Upper lobe of right lung (tissue), 1 donor: ENCODE results near the gene PXDN. TPM values are rescaled to one million over a fixed set of nuclear protein-coding genes. Genes with fewer than 3 reads are reported as not detected.

Source experiments
- ATAC-seq: fragments of 200-7000 bp; cut with Tn5 transposase; one replicate; pipeline ENCODE4 v1.9.1; 2020; ENCODE audit warnings: mild to moderate bottlenecking, moderate library complexity
- DNase-seq: peaks from one replicate; pipeline ENCODE4 v3.0.0-alpha.2; 2020
- H3K27ac ChIP-seq: fragments of 200-600 bp; one replicate; pipeline ENCODE4 v1.8.0; 2022
- H3K27me3 ChIP-seq: fragments of 200-600 bp; one replicate; pipeline ENCODE4 v1.8.0; 2022; ENCODE audit warnings: mild to moderate bottlenecking
- H3K36me3 ChIP-seq: fragments of 200-600 bp; one replicate; pipeline ENCODE4 v1.8.0; 2022
- H3K4me1 ChIP-seq: fragments of 200-600 bp; one replicate; pipeline ENCODE4 v1.8.0; 2022
- H3K4me3 ChIP-seq: fragments of 200-600 bp; one replicate; pipeline ENCODE4 v1.8.0; 2022; ENCODE audit warnings: mild to moderate bottlenecking
- H3K9me3 ChIP-seq: fragments of 200-600 bp; one replicate; pipeline ENCODE4 v1.8.0; 2022
- CTCF ChIP-seq: fragments of 200-600 bp; IDR thresholded peaks from one replicate; pipeline ENCODE4 v1.8.0; 2022; ENCODE audit warnings: antibody characterized with exemption
- intact Hi-C: fragments of 100-400 bp; cut with DNase I; formaldehyde crosslinking; loops from one replicate; pipeline ENCODE4 v1.11.0; 2022
- total RNA-seq: library from RNA; stranded (reverse); fragmentation: NEBNext Ultra II Directional; extraction: Animal tissue kit (Norgen Biotek cat#: 25700); gene quantifications from one replicate; pipeline ENCODE4 v1.2.1, GENCODE V29; 2021
- donor health status: DM: no; HTN: yes; CAD: no; lungs with severe emphysema.

PXDN gene
- total RNA-seq, 1 donor from 2014 or later, result 58.4 TPM

- H3K36me3 ChIP-seq, result no peaks in the 10 kb centered on the region
Measured at GRCh38 chr2:1772471-1773267, 28.4 kb upstream of the PXDN start.

GRCh38 chr2:1771626-1772280 lies 27.4 kb upstream of the PXDN start:
- TF ChIP-seq CTCF, result no peak
- no peak for DNase-seq
- Histone ChIP-seq H3K36me3 (no peaks in the 10 kb centered on the region), H3K4me3 (no peak overlapping the region), H3K27ac (no peak overlapping the region), H3K9me3 (no peaks in the 10 kb centered on the region), H3K27me3 (no peaks in the 10 kb centered on the region), H3K4me1 (peaks cover 17% of the 10 kb centered on the region)
- intact Hi-C loops, result no loop called here
- ATAC-seq, result peak; percentile 78

More at GRCh38 chr2:1772471-1773267, 28.4 kb upstream of the PXDN start:
- intact Hi-C loops, result no loop called here
- Histone ChIP-seq H3K27me3 (no peaks in the 10 kb centered on the region), H3K4me3 (no peak overlapping the region), H3K4me1 (peaks cover 17% of the 10 kb centered on the region), H3K9me3 (no peaks in the 10 kb centered on the region), H3K27ac (no peak overlapping the region)
- DNase-seq (no peak), ATAC-seq (no peak)
- TF ChIP-seq CTCF, result no peak

GRCh38 chr2:1770566-1771380 lies 26.5 kb upstream of the PXDN start:
- no peak for DNase-seq

GRCh38 chr2:1769703-1770422 lies 25.5 kb upstream of the PXDN start:
- peak; percentile 82 for ATAC-seq
- intact Hi-C loops, result no loop called here

More at GRCh38 chr2:1770566-1771380, 26.5 kb upstream of the PXDN start:
- no peaks in the 10 kb centered on the region for H3K36me3 ChIP-seq
- H3K4me1 ChIP-seq, result peaks cover 17% of the 10 kb centered on the region
- no peaks in the 10 kb centered on the region for H3K27me3 ChIP-seq
- H3K9me3 ChIP-seq, result no peaks in the 10 kb centered on the region
- no peak overlapping the region for H3K4me3 ChIP-seq
- ATAC-seq, result no peak
- no peak overlapping the region for H3K27ac ChIP-seq
- intact Hi-C loops, result no loop called here
- TF ChIP-seq CTCF, result no peak

More at GRCh38 chr2:1769703-1770422, 25.5 kb upstream of the PXDN start:
- Histone ChIP-seq H3K9me3 (no peaks in the 10 kb centered on the region), H3K4me3 (no peak overlapping the region), H3K27ac (no peak overlapping the region), H3K4me1 (peaks cover 17% of the 10 kb centered on the region), H3K36me3 (no peaks in the 10 kb centered on the region), H3K27me3 (no peaks in the 10 kb centered on the region)
- peak; percentile 78 for TF ChIP-seq CTCF
- peak; percentile 80 for DNase-seq
